Muscle layer of duodenum (tissue), 2 donors: ENCODE data around the gene BTK.

Source experiments
- H3K27ac ChIP-seq: one replicate; pipeline ENCODE4 v1.7.0; 2013; ENCODE audit warnings: mild to moderate bottlenecking, low read length
- H3K27me3 ChIP-seq: one replicate; pipeline ENCODE4 v1.7.0; 2013; ENCODE audit warnings: low read depth, mild to moderate bottlenecking, control low read depth, low read length
- H3K36me3 ChIP-seq, 2 donors: one replicate each; pipeline ENCODE4 v1.7.0; 2013; ENCODE audit warnings: low read length in 2 of 2, control low read depth in 1 of 2, mild to moderate bottlenecking in 1 of 2; ENCODE audit not compliant: insufficient read depth in 2 of 2, control insufficient read depth in 1 of 2
- H3K4me1 ChIP-seq, 2 donors: one replicate each; pipeline ENCODE4 v1.7.0; 2013; ENCODE audit warnings: low read length in 2 of 2, mild to moderate bottlenecking in 2 of 2, control low read depth in 1 of 2, moderate library complexity in 1 of 2; ENCODE audit not compliant: insufficient read depth in 2 of 2, control insufficient read depth in 1 of 2
- H3K4me3 ChIP-seq, 2 donors: one replicate each; pipeline ENCODE4 v1.7.0; 2013; ENCODE audit warnings: low read length in 2 of 2, low read depth in 1 of 2, mild to moderate bottlenecking in 1 of 2
- H3K9me3 ChIP-seq, 2 donors: one replicate each; pipeline ENCODE4 v1.7.0; 2013; ENCODE audit warnings: low read length in 2 of 2, control low read depth in 1 of 2, mild to moderate bottlenecking in 1 of 2; ENCODE audit not compliant: control insufficient read depth in 1 of 2
- donor health status: healthy.

The BTK gene

DNA sequence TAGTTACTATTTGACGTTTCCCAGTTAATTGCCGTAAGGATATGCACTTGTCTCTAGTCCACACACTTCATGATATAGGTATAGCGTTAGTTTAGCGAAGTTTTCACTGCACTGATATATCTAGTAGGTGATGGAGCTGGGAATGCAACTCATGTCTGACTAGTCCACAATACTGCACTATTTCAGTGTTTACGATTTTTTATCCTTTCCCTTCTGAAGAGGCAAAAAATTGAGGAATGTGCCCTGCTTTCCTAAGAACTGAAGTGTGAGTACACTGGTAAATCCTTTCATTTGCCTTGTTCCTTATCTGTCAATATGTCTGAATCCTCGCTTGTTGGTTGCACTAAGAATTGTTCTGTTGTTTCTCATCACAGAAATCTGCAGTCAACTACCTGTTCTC, 5.8 kb upstream of the BTK start:
- Histone ChIP-seq H3K4me3 (peak overlapping the region; percentile 68 to 80), H3K9me3 (no peaks in the 10 kb centered on the region), H3K27me3 (no peaks in the 10 kb centered on the region), H3K27ac (peak overlapping the region; percentile 87), H3K36me3 (peaks cover 6 to 11% of the 10 kb centered on the region in 2 donors), H3K4me1 (peaks cover 0 to 4% of the 10 kb centered on the region in 2 donors)

- Histone ChIP-seq H3K4me1 (peaks cover 0 to 4% of the 10 kb centered on the region in 2 donors), H3K9me3 (no peaks in the 10 kb centered on the region), H3K36me3 (peaks cover 6 to 11% of the 10 kb centered on the region in 2 donors), H3K27me3 (no peaks in the 10 kb centered on the region), H3K27ac (peak within 1 kb of the TSS; percentile 87), H3K4me3 (peak within 1 kb of the TSS; percentile 68 to 80)
These were observed 4.9 kb upstream of the BTK start, which contains the start of gene RPL36A for GRCh38 chrX:101390664-101391525. Gene RPL36A (plus strand): TSS chrX:101391011. CDS start chrX:101391044, 33 bp downstream.

DNA sequence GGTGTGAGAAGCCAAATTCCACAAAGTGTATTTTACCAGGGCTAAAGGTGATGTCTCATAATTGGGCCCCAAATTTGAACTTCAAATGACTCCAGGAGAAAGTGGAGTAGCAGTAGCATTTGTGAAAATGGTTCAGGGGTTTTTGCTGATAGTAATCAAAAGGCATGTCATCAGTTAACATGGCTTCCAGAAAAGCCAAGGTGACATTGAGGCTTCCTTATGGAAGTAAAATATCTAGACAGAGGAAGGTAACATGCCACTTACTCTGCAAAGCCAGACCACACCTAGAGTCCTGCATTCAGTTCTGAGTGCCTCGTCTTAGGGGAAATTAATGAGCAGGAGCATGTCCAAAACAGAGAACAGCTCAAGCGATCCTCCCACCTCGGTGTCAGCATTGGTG, 2.6 kb upstream of the BTK start:
- peaks cover 0 to 4% of the 10 kb centered on the region in 2 donors for H3K4me1 ChIP-seq
- no peak overlapping the region for H3K4me3 ChIP-seq
- no peaks in the 10 kb centered on the region for H3K9me3 ChIP-seq
- H3K27me3 ChIP-seq, result no peaks in the 10 kb centered on the region
- H3K36me3 ChIP-seq, result peaks cover 6 to 11% of the 10 kb centered on the region in 2 donors
- H3K27ac ChIP-seq, result no peak overlapping the region

- peaks cover 0 to 2% of the 10 kb centered on the region in 2 donors for H3K4me1 ChIP-seq
- H3K36me3 ChIP-seq, result no peaks in the 10 kb centered on the region
- no peak overlapping the region for H3K4me3 ChIP-seq
- H3K27ac ChIP-seq, result no peak overlapping the region
- no peaks in the 10 kb centered on the region for H3K9me3 ChIP-seq
- no peaks in the 10 kb centered on the region for H3K27me3 ChIP-seq
These were observed 523 bp upstream of the BTK start for GRCh38 chrX:101386542-101386885.

DNA sequence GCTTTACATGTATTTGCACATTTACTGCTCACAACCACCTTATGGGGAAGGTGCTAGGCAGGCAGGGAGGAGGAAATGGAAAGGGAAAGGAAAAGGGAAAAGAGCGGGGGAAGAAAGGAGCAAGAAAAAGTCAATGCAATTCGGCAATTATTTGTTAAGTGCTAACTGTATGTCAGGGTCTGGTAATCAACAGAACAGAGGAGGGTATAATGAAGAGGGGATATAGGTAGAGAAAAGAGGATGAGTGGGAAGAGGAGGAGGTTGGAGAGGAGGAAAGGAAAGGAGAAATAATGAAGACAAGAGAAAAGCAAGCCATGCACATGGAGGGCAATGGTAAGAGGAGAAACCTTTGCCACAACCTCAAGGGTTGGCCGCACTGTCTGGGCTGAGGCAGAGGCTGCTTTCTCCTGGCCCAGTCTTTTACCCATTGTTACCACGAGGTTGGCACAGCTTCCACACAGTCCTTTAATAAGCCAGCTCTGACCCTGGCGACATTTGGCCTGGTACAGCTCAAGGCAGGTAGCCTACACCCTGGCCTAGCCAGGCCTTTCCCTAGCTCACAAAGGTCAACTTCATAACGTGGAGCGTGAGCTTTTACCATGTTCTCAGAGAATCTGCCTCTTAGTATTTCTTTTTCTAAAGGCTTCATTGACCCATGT, 836 bp downstream of the BTK start:
- H3K27ac ChIP-seq, result peak overlapping the region; percentile 45
- no peaks in the 10 kb centered on the region for H3K27me3 ChIP-seq
- no peaks in the 10 kb centered on the region for H3K36me3 ChIP-seq
- no peaks in the 10 kb centered on the region for H3K9me3 ChIP-seq
- H3K4me3 ChIP-seq, result no peak overlapping the region
- H3K4me1 ChIP-seq, result no peaks in the 10 kb centered on the region

DNA sequence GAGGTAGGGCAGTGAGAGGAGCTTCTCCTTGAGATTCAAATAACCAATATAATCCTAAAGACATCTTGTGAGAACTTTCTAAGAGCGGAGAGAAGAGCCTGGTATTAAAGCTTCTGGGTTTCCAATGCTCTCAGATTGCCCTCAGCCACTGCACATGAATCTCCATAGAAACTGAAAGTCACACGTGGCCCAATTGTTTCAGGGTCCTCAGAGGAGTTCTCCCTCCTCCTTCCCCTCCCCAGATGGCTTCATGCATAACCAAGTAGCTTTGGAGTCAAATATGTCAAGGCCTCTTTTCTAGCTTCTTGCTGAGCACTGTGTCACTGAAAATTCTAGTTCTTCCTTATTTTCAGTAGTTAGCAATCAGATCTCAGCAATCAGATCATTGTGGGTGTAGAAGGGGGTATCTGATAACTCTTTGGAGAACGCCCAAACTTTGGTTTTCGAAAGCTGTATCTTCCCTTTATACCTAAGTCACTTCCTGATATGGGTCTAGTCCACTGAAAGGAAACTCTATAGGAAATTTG, 2.2 kb downstream of the BTK start:
- Histone ChIP-seq H3K4me1 (no peaks in the 10 kb centered on the region), H3K27me3 (no peaks in the 10 kb centered on the region), H3K4me3 (no peak overlapping the region), H3K27ac (no peak overlapping the region), H3K36me3 (no peaks in the 10 kb centered on the region), H3K9me3 (no peaks in the 10 kb centered on the region)

- Histone ChIP-seq H3K4me1 (no peaks in the 10 kb centered on the region), H3K36me3 (no peaks in the 10 kb centered on the region), H3K4me3 (no peak overlapping the region), H3K27ac (no peak overlapping the region), H3K27me3 (no peaks in the 10 kb centered on the region), H3K9me3 (no peaks in the 10 kb centered on the region)
These were observed 8.4 kb downstream of the BTK start for GRCh38 chrX:101377547-101377946.

DNA sequence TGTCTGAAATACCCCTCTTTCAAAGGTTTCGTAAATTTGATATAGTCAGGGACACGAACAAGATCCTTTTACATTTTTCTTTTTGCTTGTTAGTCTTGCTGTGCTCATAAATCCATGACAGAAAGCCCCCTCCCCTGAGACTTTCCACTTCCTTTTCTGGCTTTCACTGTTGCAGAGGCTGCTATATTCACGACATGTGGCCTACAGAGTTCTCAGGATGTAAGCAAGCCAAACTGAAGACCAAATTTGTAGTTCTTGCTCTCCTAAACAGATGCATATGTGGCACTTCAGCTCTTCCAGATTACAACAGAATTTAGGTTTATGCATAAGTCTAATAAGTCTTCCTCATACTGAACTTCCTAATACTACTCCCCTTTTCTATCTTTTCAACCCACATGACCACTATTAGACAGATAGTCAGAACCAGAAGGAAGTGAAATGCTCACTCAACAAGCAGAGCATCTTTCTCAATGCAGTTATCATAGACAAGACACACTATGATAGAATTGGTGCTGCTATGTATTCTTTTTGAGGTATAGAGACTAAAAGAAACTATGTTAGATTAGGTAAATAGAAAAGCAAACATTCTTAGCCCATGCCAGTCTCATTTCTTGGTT, 15.0 kb downstream of the BTK start:
- no peak overlapping the region for H3K4me3 ChIP-seq
- H3K27me3 ChIP-seq, result no peaks in the 10 kb centered on the region
- no peaks in the 10 kb centered on the region for H3K36me3 ChIP-seq
- H3K27ac ChIP-seq, result no peak overlapping the region
- no peaks in the 10 kb centered on the region for H3K9me3 ChIP-seq
- H3K4me1 ChIP-seq, result no peaks in the 10 kb centered on the region

DNA sequence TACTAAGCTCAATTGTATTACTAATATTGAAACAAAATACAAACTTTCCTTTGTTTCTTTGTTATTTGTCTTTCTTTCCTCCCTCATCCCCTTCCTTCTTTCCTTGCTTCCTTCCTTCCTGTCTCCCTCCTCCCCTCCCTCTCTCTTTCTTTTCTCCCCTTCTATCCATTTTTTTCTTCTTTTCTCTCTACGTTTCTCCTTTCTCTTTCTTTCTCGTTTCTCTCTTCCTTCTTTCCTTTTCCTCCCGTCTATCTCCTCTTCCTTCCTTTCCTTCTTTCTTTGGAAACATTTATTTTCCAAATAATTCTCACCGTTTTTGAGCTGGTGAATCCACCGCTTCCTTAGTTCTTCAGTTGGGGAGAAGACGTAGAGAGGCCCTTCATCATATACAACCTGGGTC, 16.3 kb downstream of the BTK start:
- Histone ChIP-seq H3K9me3 (no peaks in the 10 kb centered on the region), H3K4me1 (no peaks in the 10 kb centered on the region), H3K27me3 (no peaks in the 10 kb centered on the region), H3K36me3 (no peaks in the 10 kb centered on the region), H3K27ac (no peak overlapping the region), H3K4me3 (no peak overlapping the region)

GRCh38 chrX:101368800-101369199, 17.2 kb downstream of the BTK start:
- no peaks in the 10 kb centered on the region for H3K9me3 ChIP-seq
- no peaks in the 10 kb centered on the region for H3K36me3 ChIP-seq
- H3K4me1 ChIP-seq, result no peaks in the 10 kb centered on the region
- H3K27ac ChIP-seq, result no peak overlapping the region
- no peak overlapping the region for H3K4me3 ChIP-seq
- no peaks in the 10 kb centered on the region for H3K27me3 ChIP-seq

GRCh38 chrX:101365301-101365795, 20.6 kb downstream of the BTK start:
- Histone ChIP-seq H3K27me3 (no peaks in the 10 kb centered on the region), H3K36me3 (no peaks in the 10 kb centered on the region)

More at GRCh38 chrX:101365301-101365795, 20.6 kb downstream of the BTK start:
- Histone ChIP-seq H3K9me3 (no peaks in the 10 kb centered on the region), H3K27ac (no peak overlapping the region), H3K4me1 (no peaks in the 10 kb centered on the region), H3K4me3 (no peak overlapping the region)
